DOHH2 (cell line): ENCODE data around the gene PDIA6.

Experiments
- EZH2phosphoT487 ChIP-seq: fragments of 200-600 bp; sonication (generic); IDR thresholded peaks from 2 replicates; pipeline ENCODE4 v1.6.1; 2017; ENCODE audit warnings: borderline replicate concordance, mild to moderate bottlenecking, antibody characterized with exemption, low read length, moderate library complexity, mixed read lengths
- TF ChIP-seq, protein P1 (sequence below): fragments of 200-600 bp; sonication (generic); IDR thresholded peaks from one replicate; pipeline ENCODE4 v1.5.1; 2014; ENCODE audit warnings: antibody characterized with exemption, mild to moderate bottlenecking, low read depth, low read length; ENCODE audit not compliant: poor library complexity, severe bottlenecking

GRCh38 chr2:10811517-10811916 is 1.1 kb downstream of the PDIA6 start:
- TF ChIP-seq, protein P1, sequence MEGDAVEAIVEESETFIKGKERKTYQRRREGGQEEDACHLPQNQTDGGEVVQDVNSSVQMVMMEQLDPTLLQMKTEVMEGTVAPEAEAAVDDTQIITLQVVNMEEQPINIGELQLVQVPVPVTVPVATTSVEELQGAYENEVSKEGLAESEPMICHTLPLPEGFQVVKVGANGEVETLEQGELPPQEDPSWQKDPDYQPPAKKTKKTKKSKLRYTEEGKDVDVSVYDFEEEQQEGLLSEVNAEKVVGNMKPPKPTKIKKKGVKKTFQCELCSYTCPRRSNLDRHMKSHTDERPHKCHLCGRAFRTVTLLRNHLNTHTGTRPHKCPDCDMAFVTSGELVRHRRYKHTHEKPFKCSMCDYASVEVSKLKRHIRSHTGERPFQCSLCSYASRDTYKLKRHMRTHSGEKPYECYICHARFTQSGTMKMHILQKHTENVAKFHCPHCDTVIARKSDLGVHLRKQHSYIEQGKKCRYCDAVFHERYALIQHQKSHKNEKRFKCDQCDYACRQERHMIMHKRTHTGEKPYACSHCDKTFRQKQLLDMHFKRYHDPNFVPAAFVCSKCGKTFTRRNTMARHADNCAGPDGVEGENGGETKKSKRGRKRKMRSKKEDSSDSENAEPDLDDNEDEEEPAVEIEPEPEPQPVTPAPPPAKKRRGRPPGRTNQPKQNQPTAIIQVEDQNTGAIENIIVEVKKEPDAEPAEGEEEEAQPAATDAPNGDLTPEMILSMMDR, result no peak
- TF ChIP-seq EZH2phosphoT487, result no peak
